ENCODE measurements around the gene CREB5.

DNA sequence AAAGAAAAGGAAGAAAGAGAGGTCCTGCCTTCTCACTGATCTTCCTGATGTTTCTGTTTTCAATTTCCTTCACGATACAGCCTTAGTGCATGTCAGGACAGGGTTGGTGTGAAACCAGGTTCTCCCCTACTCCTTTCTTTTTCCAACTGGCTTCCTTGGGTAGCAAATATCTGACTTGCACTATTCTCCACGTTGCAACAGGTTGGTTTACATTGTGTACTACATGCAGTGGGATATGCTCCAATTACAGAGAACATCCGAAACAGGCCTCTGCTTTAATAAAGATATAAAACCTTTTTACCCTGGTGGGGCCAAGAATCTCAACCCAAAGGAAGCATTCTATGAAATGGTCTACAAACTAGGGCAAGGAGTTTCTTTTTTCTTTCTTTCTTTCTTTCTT, 16.9 kb upstream of the CREB5 start:
- TF ChIP-seq CBX8 (IDR thresholded peaks at IDR 0.05; ENCODE audit: borderline replicate concordance, low read depth, low read length) (no peak), POLR2AphosphoS5 (IDR thresholded peaks at IDR 0.05; ENCODE audit: low read depth, low read length) (no peak), GTF2F1 (IDR thresholded peaks at IDR 0.05; ENCODE audit: borderline replicate concordance, low read depth, low read length) (no peak)
- TF ChIP-seq, protein P1, sequence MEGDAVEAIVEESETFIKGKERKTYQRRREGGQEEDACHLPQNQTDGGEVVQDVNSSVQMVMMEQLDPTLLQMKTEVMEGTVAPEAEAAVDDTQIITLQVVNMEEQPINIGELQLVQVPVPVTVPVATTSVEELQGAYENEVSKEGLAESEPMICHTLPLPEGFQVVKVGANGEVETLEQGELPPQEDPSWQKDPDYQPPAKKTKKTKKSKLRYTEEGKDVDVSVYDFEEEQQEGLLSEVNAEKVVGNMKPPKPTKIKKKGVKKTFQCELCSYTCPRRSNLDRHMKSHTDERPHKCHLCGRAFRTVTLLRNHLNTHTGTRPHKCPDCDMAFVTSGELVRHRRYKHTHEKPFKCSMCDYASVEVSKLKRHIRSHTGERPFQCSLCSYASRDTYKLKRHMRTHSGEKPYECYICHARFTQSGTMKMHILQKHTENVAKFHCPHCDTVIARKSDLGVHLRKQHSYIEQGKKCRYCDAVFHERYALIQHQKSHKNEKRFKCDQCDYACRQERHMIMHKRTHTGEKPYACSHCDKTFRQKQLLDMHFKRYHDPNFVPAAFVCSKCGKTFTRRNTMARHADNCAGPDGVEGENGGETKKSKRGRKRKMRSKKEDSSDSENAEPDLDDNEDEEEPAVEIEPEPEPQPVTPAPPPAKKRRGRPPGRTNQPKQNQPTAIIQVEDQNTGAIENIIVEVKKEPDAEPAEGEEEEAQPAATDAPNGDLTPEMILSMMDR (IDR thresholded peaks at IDR 0.05; ENCODE audit: control extremely low read depth in 1 of 3, insufficient read depth in 1 of 3, low read depth in 1 of 3, low read length in 3 of 3): no peak
